UCSD-AML1 (cell line): Measurements from ENCODE around the gene LASP1NB.
A peak's percentile ranks its signal among the peaks of the same experiment; 100 is the strongest.
"Not testable (repeated sequence)": the region's sequence is repeated elsewhere in the genome, so short reads cannot be mapped to it uniquely, and the experiment has no call there.

ENCODE experiments used
- DNase-seq: peaks from one replicate; lab custom pipeline; 2025; ENCODE audit not compliant: unreplicated experiment; lab: John Stamatoyannopoulos, UW

Gene LASP1NB

GRCh38 chr17:38916771-38917170 is 8.6 kb upstream of the LASP1NB start:
- no peak for DNase-seq

- no peak for DNase-seq
Measured at GRCh38 chr17:38917259-38917658, 8.2 kb upstream of the LASP1NB start.

GRCh38 chr17:38918129-38918913 is 7.1 kb upstream of the LASP1NB start:
- no peak for DNase-seq

GRCh38 chr17:38918916-38919315 is 6.5 kb upstream of the LASP1NB start:
- DNase-seq, result no peak

- DNase-seq, result no peak
Measured at GRCh38 chr17:38919316-38920078, 5.9 kb upstream of the LASP1NB start.

- DNase-seq, result no peak
Measured at GRCh38 chr17:38920374-38921291, 4.8 kb upstream of the LASP1NB start.

GRCh38 chr17:38921756-38922411 is 3.5 kb upstream of the LASP1NB start:
- DNase-seq, result peak; percentile 37

- no peak for DNase-seq
Measured at GRCh38 chr17:38922538-38923297, 2.7 kb upstream of the LASP1NB start.

GRCh38 chr17:38926293-38927070 is 1.1 kb downstream of the LASP1NB start:
- DNase-seq, result no peak

- DNase-seq, result not testable (repeated sequence)
Measured at GRCh38 chr17:38930782-38931181, 5.4 kb downstream of the LASP1NB start.

- DNase-seq, result not testable (repeated sequence)
Measured at GRCh38 chr17:38933962-38934361, 8.5 kb downstream of the LASP1NB start.

- no peak for DNase-seq
Measured at GRCh38 chr17:38939987-38940386, 14.6 kb downstream of the LASP1NB start.

- no peak for DNase-seq
Measured at GRCh38 chr17:38940404-38940803, 15.0 kb downstream of the LASP1NB start.

GRCh38 chr17:38942696-38943334 is 17.4 kb downstream of the LASP1NB start:
- no peak for DNase-seq

- DNase-seq, result no peak
Measured at GRCh38 chr17:38943607-38944006, 18.2 kb downstream of the LASP1NB start.

GRCh38 chr17:38947189-38947588 is 21.8 kb downstream of the LASP1NB start:
- no peak for DNase-seq

- not testable (repeated sequence) for DNase-seq
Measured at GRCh38 chr17:38953800-38954199, 28.4 kb downstream of the LASP1NB start.

- DNase-seq, result no peak
Measured at GRCh38 chr17:38958326-38958725, 32.9 kb downstream of the LASP1NB start.

- no peak for DNase-seq
Measured at GRCh38 chr17:38958756-38959155, 33.3 kb downstream of the LASP1NB start.
